NT2/D1 (cell line): ENCODE results near the gene TFCP2L1.

ENCODE experiments used
- DNase-seq: peaks from one replicate; pipeline ENCODE4 v3.0.0-alpha.2; 2011; ENCODE audit warnings: low read depth, low spot score
- H3K27me3 ChIP-seq: 2 replicates; pipeline ENCODE4 v1.6.0; 2011; ENCODE audit warnings: mild to moderate bottlenecking; ENCODE audit not compliant: insufficient read length, insufficient read depth
- H3K36me3 ChIP-seq: 2 replicates; pipeline ENCODE4 v1.6.1; 2011; ENCODE audit warnings: mild to moderate bottlenecking, low read length, mixed read lengths; ENCODE audit not compliant: insufficient read depth, insufficient read length
- H3K4me1 ChIP-seq: 2 replicates; pipeline ENCODE4 v1.5.1; 2011; ENCODE audit not compliant: insufficient read depth, insufficient read length
- H3K4me3 ChIP-seq: 2 replicates; pipeline ENCODE4 v1.5.1; 2011; ENCODE audit warnings: low read depth; ENCODE audit not compliant: insufficient read length
- H3K9ac ChIP-seq: 2 replicates; pipeline ENCODE4 v1.6.0; 2011; ENCODE audit warnings: low read depth; ENCODE audit not compliant: insufficient read length
- H3K9me3 ChIP-seq: 2 replicates; pipeline ENCODE4 v1.5.1; 2011; ENCODE audit warnings: mild to moderate bottlenecking, low read length; ENCODE audit not compliant: insufficient read depth
- SUZ12 ChIP-seq: IDR thresholded peaks from 2 replicates; pipeline ENCODE4 v1.6.1; 2011; ENCODE audit not compliant: insufficient read length, insufficient read depth; ENCODE audit errors: extremely low read depth
- YY1 ChIP-seq: IDR thresholded peaks from 2 replicates; pipeline ENCODE4 v1.6.1; 2011; ENCODE audit not compliant: insufficient read length, insufficient read depth
- ZNF274 ChIP-seq: IDR thresholded peaks from 2 replicates; pipeline ENCODE4 v1.6.1; 2011; ENCODE audit warnings: mild to moderate bottlenecking, low read depth, low read length

TFCP2L1 gene

DNA sequence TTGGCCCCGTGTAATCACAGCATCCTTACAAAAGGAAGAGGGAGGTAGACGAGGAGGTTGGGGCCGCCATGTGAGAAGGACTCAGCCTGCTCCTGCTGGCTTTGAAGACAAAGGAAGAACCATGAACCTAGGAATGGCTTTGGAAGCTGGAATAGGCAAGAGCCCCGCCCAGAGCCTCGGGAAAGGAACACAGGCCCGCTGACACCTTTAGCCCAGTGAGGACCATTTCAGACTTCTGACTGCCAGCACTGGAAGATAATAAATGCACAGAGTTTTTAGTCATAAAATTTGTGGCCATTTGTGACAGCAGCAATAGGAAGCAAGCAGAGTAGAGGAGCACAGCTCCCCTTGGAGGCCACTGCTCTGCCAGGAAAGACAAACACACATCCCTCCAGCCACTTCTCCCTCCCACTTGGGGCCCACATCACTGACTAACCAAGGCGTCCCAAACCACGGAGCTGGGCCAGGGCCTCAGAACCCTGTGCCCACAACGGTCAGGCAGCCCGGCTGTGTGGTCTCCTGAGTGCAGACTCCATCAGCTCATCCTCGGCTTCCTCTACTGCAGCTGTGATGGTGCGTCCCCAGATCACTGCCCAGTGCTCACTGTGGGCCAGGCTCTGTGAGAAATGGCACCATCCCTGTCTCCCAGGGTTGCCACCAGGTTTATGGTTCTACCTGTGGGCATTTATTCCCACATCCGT is 39.7 kb downstream of the TFCP2L1 start:
- TF ChIP-seq ZNF274 = no peak
- TF ChIP-seq SUZ12 = no peak
- TF ChIP-seq YY1 = no peak
- Histone ChIP-seq H3K4me1 (peaks cover 4% of the 10 kb centered on the region), H3K4me3 (no peak overlapping the region), H3K9me3 (no peaks in the 10 kb centered on the region), H3K36me3 (no peaks in the 10 kb centered on the region), H3K27me3 (no peaks in the 10 kb centered on the region), H3K9ac (no peak overlapping the region)
- no peak for DNase-seq

DNA sequence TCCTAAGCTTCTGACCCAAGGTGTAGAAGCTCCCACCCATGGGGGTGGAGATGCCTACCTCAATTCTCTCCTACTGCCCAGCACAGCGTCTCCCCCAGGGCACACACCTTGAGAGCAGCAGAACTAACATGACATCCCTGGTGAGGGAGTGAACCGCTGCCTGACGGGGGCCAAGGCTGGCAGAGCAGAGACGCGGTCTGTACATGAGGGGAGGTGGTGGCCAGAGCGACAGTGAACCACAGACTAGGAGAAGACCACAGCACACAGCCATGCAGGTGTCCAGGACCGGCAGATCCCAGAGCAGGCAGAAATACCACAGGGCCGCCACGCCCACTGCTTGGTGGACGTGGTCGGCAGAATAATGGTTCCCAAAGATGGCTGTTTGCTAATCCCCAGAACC is 40.4 kb downstream of the TFCP2L1 start:
- H3K4me1 ChIP-seq = peaks cover 4% of the 10 kb centered on the region
- no peaks in the 10 kb centered on the region for H3K36me3 ChIP-seq
- H3K4me3 ChIP-seq = no peak overlapping the region
- H3K9ac ChIP-seq = no peak overlapping the region
- H3K9me3 ChIP-seq = no peaks in the 10 kb centered on the region
- no peaks in the 10 kb centered on the region for H3K27me3 ChIP-seq
- no peak for DNase-seq
- no peak for TF ChIP-seq ZNF274
- TF ChIP-seq SUZ12 = no peak
- no peak for TF ChIP-seq YY1

DNA sequence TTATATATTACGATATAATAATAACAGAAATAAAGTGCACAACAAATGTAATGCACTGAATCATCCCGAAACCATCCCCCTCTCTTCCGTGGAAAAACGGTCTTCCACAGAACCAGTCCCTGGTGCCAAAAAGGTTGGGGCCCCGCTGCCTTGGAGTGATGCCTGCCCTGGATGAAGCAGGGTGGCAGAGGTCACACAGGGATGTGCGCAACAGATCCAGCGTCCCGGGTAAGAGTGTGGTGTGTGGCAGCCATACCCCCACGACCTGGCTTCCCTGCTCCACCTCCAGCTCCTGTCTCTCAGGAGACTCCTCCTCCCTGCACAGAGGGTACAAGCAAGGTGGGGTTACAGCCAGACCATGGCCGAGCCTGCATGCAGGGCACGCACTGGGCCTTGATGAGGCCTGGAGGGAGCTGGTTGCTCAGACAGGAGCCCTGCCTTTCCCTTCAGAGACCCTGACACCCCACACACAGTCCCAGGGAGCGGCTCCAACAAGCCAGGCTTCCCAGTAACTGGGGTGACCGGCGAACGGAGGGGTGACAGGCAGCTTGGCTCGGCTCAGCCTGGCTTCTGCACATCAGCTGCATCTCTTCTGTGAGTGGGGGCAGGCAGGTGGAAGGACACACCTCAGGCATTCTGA is 41.1 kb downstream of the TFCP2L1 start:
- H3K27me3 ChIP-seq = no peaks in the 10 kb centered on the region

DNA sequence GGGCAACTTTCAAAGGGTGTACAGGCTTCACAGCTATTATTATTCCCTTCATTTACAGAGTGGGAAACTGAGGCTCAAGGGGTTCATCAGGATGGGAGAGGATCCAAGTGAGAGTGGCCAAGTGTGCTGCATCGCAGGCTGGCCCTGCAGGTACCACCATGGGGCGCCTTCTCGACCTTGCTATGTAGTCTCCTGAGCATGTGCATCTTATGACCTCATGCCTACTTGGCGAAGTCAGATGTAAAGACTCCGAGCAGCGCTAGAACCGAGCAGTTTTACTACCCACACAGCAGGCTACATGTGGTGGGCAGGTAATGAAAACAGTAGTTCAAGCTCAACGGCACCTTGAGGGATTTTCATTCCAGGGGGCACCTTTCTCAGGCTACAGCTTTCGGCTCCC is 42.0 kb downstream of the TFCP2L1 start:
- no peak for TF ChIP-seq ZNF274
- TF ChIP-seq SUZ12 = no peak
- no peak for TF ChIP-seq YY1
- Histone ChIP-seq H3K4me3 (no peak overlapping the region), H3K27me3 (no peaks in the 10 kb centered on the region), H3K36me3 (no peaks in the 10 kb centered on the region), H3K9ac (no peak overlapping the region), H3K9me3 (no peaks in the 10 kb centered on the region), H3K4me1 (peaks cover 4% of the 10 kb centered on the region)
- DNase-seq = no peak

More for the DNA sequence above, 41.1 kb downstream of the TFCP2L1 start:
- H3K4me3 ChIP-seq = no peak overlapping the region
- TF ChIP-seq SUZ12 = no peak
- TF ChIP-seq ZNF274 = no peak
- TF ChIP-seq YY1 = no peak
- peaks cover 4% of the 10 kb centered on the region for H3K4me1 ChIP-seq
- no peak overlapping the region for H3K9ac ChIP-seq
- no peaks in the 10 kb centered on the region for H3K36me3 ChIP-seq
- DNase-seq = no peak
- no peaks in the 10 kb centered on the region for H3K9me3 ChIP-seq

DNA sequence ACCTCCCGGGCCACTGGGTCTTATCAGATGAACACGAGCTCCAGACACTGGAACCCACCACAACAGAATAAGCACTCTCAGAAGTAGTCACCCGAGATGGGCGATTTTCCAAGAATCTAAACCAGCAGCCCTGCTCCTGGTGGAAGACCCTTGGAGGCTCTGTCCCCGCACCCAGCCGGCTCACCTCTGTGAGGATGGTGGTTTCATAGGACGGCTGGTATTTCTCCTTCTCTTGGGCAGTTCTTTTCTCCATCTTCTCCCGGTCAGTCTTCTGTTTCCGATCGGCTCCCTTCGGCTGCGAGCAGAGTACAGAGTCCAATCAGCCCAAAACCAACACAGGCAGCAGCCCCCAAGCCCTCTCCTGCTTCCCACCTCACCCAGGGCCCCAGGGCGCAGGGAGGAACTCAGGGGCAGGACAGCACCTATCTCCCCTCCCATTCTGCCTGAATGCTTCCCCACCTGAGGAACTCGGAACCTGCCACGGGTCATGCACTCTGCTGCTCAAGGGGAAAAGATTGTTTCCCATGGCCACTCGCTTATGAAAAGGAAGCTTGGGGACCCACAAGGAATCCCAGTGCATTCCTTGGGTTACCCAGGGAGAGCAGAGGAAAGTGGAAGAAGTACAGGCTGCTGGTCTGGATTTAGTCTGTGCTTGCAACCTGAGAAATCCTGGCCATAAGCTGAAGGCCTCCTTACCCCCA is 42.7 kb downstream of the TFCP2L1 start:
- Histone ChIP-seq H3K9me3 (no peaks in the 10 kb centered on the region), H3K27me3 (no peaks in the 10 kb centered on the region), H3K36me3 (no peaks in the 10 kb centered on the region), H3K4me3 (no peak overlapping the region), H3K4me1 (peaks cover 7% of the 10 kb centered on the region), H3K9ac (no peak overlapping the region)
- TF ChIP-seq YY1 (no peak), SUZ12 (no peak), ZNF274 (no peak)
- DNase-seq = no peak

DNA sequence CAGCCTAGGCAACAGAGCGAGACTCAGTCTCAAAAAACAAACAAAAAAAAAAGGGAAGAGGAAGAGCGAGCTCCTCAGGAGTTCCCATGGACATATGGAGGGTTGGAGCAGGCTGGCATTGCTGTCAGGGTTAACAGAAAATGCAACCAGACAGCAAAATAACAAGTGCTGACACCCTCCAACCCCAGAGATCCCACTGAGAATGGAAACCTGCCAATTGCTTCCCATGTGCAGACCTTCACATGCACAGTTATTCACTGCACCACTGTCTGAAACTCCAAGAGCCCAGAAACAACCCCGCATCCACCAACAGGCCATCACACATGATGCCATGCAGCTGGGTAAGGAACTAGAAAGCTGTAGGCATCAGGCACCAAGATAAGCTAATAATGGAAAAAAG is 43.5 kb downstream of the TFCP2L1 start:
- H3K27me3 ChIP-seq = no peaks in the 10 kb centered on the region
- no peak for DNase-seq
- no peak overlapping the region for H3K4me3 ChIP-seq
- no peak overlapping the region for H3K9ac ChIP-seq
- peaks cover 7% of the 10 kb centered on the region for H3K4me1 ChIP-seq
- H3K36me3 ChIP-seq = peaks cover 4% of the 10 kb centered on the region
- TF ChIP-seq YY1 (no peak), SUZ12 (no peak), ZNF274 (no peak)
- H3K9me3 ChIP-seq = no peaks in the 10 kb centered on the region

DNA sequence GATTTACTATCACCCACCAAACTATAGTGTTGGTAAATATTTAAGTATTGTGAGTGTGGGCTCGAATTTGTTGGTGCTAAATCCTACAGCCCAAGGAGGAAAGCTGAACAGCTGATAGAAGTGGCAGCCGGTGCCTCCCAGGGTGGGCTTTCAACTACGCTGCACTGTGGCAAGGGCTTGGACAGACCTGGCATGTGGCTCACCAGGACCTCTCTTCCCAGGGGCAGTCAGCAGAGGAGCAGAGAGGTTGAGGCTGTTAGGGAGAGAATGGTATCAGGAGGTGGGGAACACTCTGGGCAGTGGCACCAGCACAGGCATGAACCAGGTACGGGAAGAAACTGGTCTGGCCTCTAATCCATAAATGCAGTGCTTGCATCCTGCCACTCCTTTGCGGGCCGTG is 44.6 kb downstream of the TFCP2L1 start:
- no peaks in the 10 kb centered on the region for H3K9me3 ChIP-seq
- peaks cover 7% of the 10 kb centered on the region for H3K4me1 ChIP-seq
- H3K36me3 ChIP-seq = peaks cover 4% of the 10 kb centered on the region
- no peak overlapping the region for H3K4me3 ChIP-seq
- H3K9ac ChIP-seq = no peak overlapping the region
- H3K27me3 ChIP-seq = no peaks in the 10 kb centered on the region
- TF ChIP-seq ZNF274 = no peak
- no peak for DNase-seq
